GM21576 (cell line): ENCODE measurements around the gene NRXN2.

ENCODE experiments used
- ATAC-seq: cut with Tn5 transposase; IDR thresholded peaks from one replicate; pipeline ENCODE4 v1.9.1; 2021; ENCODE audit warnings: mild to moderate bottlenecking, moderate library complexity; ENCODE audit not compliant: unreplicated experiment

NRXN2 gene

DNA sequence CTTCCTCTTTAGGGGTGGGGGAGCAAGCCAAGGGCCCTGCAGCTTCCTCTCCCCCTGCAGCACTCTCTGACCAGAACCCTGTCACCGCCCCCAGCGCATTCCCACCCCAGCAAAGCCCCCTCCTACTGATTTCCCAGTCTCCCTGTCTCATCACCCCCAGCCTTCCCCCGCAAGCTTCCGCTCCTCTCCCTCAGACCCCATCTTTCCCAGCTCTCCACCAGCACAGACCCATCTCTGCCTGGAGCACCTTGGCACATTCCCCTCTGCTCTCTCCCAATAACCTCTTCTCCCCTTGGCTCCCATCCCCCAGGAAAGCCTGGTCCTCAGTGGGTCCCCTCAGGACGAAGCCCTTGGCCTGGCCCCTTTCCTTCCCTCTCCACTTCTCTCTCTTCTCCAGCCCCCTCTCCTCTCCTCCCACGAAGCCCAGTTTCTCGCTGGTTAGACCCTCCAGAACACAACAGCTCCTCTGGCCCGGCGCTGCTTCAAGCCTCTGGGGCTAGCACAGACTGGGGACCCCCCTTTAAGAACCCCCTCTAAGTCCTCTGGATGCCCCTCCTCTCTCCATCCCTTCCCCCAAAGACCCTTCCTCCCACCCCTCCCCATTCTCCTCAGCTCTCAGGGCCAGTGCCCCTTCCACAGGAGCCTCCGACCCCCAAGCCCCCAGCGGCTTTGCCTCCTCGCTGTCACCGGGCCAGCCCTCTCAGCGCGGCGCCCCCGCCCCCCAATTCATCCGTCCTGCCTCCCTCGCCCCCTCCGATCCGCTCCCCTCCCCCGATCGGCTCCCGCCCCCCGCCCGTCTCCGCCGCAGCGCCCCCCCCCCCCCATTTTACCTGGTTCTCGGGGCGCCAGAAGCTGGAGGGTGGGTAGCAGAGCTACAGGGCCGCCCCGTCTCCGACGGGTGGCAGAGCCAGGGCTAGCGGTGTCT lies 594 bp downstream of the NRXN2 start:
- ATAC-seq, result no peak

DNA sequence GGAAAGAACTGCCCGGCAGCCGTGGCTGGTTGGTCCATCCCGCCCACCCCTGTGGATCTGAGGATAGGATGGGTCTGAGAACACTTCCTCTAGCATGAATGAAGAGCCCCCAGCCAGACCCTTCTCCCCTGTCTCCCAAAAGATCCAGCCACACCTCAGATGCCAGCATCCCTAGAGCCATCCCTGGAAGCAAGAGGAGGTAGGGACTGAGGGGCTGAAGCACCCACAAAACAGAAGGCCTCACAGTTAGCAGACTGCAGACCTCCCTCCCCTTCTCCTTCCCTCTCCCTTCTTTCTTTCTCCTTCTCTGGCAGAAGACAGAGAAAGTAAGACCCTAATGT lies 1.7 kb downstream of the NRXN2 start:
- ATAC-seq, result no peak

GRCh38 chr11:64720640-64721358 lies 2.2 kb downstream of the NRXN2 start:
- ATAC-seq, result no peak

DNA sequence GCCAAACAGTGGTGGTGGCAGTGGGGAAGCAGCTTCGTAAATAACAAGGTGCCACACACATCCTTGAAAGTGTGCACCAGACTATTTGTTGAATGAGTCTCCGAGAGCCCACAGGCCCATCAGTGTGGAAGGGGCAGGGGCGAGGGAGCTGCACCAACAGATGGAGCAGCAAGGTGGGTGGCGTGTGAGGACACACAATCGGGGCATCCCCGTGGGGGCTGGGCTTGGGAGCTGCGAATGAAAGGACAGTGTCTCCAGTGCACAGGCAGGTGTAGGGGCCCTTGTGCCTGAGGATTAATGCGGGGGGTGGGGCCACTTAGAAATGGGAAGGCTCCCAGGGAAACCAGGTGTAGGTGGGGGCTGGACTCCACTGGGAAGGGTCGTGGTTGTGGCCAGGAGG lies 2.8 kb downstream of the NRXN2 start:
- no peak for ATAC-seq

DNA sequence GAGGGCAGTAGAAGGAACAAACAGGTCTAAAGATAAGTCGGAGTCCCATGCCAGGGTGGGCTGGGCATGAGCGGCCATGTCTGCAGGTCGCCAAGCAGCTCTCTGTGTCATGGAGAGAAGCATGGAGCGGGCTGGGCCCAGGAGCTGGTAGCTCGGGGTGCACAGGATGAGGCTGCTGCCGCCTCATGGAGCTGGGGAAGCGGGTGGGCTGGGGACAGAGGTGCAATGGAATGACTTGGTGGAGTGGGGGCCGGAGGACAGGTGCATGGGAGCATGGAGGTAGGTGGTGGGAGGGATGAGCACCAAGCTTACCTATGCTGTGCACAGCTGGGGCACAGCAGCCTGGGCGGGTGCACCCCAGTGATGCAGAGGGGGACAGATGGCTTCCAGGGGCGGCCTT lies 3.6 kb downstream of the NRXN2 start:
- ATAC-seq, result no peak

- no peak for ATAC-seq
Measured at GRCh38 chr11:64718780-64719124, 4.2 kb downstream of the NRXN2 start.

- no peak for ATAC-seq
Measured at GRCh38 chr11:64718084-64718779, 4.8 kb downstream of the NRXN2 start.

DNA sequence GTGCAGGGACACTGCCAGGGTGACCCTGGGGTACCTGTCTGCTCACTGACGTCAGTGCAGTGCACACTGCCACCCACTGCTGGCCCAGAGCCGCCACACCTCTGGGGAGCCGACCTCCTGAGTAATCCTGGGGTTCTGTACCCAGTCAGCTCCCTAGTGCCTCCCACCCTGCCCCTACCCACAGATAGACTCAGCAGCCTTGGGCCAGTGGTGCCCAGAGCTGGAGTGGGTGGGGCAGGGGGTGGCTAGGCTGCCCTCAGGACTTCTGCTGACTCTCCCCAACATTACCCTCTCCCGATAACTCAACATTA lies 5.8 kb downstream of the NRXN2 start:
- ATAC-seq, result no peak

DNA sequence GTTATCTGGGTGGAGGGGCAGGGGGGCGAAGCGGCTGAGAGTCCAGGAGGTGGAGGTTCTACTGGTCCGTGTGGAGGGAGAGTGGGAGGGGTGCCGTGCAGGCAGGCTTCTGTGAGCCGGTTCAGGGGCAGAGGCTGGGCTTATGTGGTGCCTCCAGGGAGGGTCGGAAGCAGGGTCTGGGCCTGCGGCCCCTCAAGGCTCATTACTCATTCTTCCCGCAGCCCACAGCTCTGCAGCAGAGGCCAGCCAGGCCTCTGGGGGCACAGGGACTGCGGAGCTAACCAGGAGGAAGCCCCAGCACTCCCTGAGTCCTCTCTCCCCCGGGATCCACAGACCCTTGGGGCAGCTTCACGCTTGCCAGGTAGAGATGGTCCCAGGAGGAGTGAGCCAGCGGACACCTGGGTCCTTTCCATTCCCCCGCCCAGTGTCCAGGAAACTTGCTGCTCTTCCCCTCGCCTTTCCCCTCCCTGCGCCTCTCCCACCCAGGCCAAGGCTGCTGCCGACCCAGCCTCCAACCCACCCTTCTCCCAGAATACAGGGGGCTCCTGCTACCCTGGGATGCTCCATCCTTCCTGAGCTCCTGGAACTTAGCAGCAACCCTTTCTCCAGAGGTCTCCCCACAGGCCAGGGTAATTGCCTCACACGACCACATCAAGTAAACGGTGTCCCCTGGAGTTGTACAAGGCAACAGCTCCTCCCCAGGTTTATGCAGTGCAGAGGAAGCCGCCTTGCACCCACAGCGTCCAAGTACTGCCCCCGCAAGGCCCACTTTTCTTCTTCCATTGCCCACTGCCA lies 6.3 kb downstream of the NRXN2 start:
- no peak for ATAC-seq

GRCh38 chr11:64715756-64716472 lies 7.1 kb downstream of the NRXN2 start:
- no peak for ATAC-seq

DNA sequence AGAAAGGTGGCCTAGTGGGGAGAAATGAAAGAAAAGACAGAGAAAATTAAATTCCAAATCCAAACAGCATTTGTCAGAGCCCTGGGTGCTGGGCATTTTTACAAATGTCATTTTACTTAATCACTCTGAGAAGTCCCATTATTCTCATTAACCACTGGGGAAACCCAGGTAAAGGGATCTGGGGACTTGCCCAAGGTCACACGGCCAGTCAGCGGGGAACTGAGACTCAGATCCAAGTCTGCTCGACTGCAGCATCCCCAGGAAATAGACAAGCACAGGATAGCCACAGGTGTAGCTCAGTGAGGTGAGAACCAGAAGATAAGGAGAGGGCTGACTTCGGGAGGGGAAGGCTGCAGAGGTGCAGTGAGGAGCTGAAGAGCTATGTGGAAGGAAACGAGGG lies 7.9 kb downstream of the NRXN2 start:
- no peak for ATAC-seq

- ATAC-seq, result no peak
Measured at GRCh38 chr11:64714666-64715065, 8.3 kb downstream of the NRXN2 start.

DNA sequence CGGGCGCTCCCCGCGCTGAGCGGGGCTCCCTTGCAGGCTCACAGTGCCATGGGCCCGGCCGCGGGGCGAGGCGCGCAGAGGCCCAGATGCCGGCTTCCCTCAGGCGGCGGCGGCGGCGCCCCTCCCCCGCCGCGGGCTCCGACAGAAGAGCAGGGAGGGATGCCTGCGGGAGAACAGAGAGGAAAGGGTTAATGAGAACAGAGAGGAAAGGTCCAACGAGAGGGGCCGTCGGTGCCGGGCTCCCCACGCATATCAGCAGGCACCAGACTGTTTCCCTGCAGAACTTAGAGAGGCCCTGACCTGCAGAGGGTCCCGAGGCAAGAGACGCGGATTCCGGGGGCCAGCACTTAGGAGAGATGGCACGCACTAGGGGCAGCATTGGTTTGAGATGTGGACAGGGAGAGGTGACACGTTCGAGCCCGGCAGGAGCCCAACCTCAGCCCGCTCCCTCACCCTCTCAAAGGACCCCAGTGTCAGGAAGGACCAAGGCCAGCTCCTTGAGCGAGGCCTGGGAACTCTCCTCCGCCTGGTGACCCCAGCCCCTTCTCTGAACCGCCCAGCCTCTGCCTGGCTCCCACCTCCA lies 9.1 kb downstream of the NRXN2 start:
- ATAC-seq, result no peak

- ATAC-seq, result no peak
Measured at GRCh38 chr11:64713016-64713707, 9.8 kb downstream of the NRXN2 start.

DNA sequence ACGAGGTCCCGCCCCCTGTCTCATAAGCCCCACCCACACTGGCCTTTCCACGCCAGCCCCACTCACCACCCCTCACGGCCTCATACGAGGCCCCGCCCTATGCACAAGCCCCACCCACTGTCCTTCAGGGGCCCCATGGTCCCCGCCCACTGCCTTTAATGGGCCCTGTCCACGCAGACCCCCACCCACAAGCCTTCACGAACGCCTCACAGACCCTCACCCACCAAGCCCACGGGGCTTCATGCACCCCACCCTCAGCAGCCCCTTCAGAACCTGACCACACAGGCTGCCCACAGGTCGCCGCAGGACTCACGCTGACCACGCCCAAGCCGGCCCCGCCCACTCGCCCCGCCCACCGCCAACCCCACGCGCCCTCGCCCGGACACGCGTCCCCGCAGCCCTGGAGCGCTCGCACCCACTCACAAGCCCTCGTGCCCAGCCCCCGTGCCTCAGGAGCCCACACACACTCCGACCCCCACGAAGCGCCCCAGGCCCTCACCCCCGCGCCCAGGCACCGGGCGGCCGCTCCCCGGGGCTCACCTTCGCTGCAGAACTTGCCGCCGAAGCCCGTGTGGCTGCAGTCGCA lies 10.5 kb downstream of the NRXN2 start:
- ATAC-seq, result no peak

GRCh38 chr11:64711956-64712362 lies 11.0 kb downstream of the NRXN2 start:
- no peak for ATAC-seq

GRCh38 chr11:64711138-64711955 lies 11.7 kb downstream of the NRXN2 start:
- no peak for ATAC-seq

DNA sequence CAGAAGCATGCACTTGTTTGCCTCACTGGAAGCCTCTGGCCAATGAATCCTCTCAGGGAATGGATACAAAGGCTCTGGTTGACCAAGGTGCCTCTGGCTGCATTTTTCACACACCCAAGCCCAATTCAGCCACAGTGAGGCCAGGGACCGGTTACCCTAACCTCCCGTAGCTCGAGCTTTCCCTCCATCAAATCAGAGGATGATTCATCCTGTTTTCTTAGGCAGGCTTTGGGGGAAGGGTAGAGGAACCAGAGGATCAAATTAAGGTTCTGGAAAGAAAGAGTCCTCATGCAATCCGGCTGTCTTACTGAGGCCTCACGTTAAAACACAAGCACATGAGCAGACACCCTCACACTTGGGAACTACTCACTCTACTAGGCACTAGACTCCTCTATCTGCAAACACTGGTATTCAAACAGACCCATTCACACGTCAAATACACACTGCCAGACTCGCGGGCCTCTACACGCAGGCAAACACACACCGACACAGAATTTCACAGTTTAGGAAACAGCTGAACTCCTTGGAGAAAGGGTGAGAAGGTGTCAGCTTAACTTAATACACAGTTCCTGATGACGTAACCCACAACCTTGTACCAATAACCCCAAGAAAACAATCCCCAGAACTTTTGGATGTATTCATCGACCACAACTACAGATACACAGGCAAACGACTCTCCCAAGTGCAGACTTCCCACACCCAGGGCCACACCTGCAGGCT lies 12.4 kb downstream of the NRXN2 start:
- no peak for ATAC-seq
